Effector memory CD4-positive, alpha-beta T cell (primary cell): ENCODE results near the gene PRDM5.

ENCODE experiments used
- DNase-seq, 3 donors: peaks; one replicate each; pipeline ENCODE4 v3.0.0-alpha.2; 2020
- H3K27ac ChIP-seq: 2 replicates; pipeline ENCODE4 v1.7.0; 2013; ENCODE audit warnings: mild to moderate bottlenecking, low read length, moderate library complexity; ENCODE audit not compliant: insufficient read depth, poor library complexity, severe bottlenecking
- H3K27me3 ChIP-seq: replicated peaks from 2 replicates; pipeline ENCODE4 v1.7.0; 2013; ENCODE audit warnings: mild to moderate bottlenecking, low read length; ENCODE audit not compliant: insufficient read depth, control insufficient read depth, poor library complexity, severe bottlenecking
- H3K36me3 ChIP-seq: 2 replicates; pipeline ENCODE4 v1.7.0; 2013; ENCODE audit warnings: mild to moderate bottlenecking, low read length, moderate library complexity; ENCODE audit not compliant: control insufficient read depth, insufficient read depth
- H3K4me1 ChIP-seq: 2 replicates; pipeline ENCODE4 v1.7.0; 2013; ENCODE audit warnings: low read length, mild to moderate bottlenecking; ENCODE audit not compliant: control insufficient read depth, insufficient read depth, poor library complexity, severe bottlenecking
- H3K4me3 ChIP-seq: 2 replicates; pipeline ENCODE4 v1.7.0; 2013; ENCODE audit warnings: low read length, low read depth, mild to moderate bottlenecking; ENCODE audit not compliant: insufficient read depth, poor library complexity, severe bottlenecking
- H3K9me3 ChIP-seq: 2 replicates; pipeline ENCODE4 v1.7.0; 2013; ENCODE audit warnings: mild to moderate bottlenecking, low read length, moderate library complexity; ENCODE audit not compliant: control insufficient read depth

The PRDM5 gene

DNA sequence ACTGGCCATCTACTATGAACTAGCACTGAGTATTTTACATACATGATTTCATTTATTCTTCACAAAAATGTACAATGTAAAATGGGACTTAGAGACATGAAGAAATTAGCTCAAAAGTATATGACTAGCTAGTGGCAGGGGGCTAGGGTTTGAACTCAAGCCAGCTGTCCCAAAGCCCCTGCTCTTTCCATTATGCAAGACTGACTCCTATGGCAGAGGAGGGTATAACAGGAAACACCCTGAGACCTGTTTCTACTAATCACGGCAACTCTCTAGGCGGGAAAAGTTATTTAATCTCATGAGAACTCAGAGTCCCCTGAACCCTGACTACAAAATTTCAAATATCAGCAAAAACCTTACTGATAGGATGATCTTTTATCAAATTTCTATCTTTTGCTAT is 150.6 kb downstream of the PRDM5 start:
- no peak overlapping the region for H3K27ac ChIP-seq
- H3K4me1 ChIP-seq, result no peaks in the 10 kb centered on the region
- H3K9me3 ChIP-seq, result no peaks in the 10 kb centered on the region
- no peak overlapping the region for H3K4me3 ChIP-seq
- H3K27me3 ChIP-seq, result no peaks in the 10 kb centered on the region
- DNase-seq, result no peak
- H3K36me3 ChIP-seq, result no peaks in the 10 kb centered on the region

- no peaks in the 10 kb centered on the region for H3K4me1 ChIP-seq
Measured at GRCh38 chr4:120770897-120771296, 151.6 kb downstream of the PRDM5 start.

DNA sequence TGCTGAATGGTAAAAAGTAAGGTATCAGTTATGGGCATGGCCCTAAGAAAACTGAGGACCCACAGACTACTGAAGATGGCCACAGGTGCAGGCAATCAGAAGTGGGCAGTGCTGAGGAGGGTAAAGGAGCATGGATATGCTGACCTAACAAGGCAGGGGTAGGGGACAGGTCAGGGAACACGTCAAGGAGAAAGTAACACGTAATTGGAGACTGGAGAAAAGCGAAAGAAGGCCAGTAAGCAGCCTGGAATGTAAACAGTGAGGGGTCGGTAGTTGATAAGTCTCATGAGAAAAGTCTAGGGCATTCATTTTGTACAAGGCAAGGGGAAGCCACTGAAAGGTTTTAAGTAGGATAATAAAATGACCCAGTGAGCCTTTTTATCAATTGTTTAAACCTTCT is 153.3 kb downstream of the PRDM5 start:
- no peak for DNase-seq
- Histone ChIP-seq H3K27ac (no peak overlapping the region), H3K9me3 (no peaks in the 10 kb centered on the region)

More at GRCh38 chr4:120770897-120771296, 151.6 kb downstream of the PRDM5 start:
- Histone ChIP-seq H3K4me3 (no peak overlapping the region), H3K36me3 (no peaks in the 10 kb centered on the region), H3K27me3 (no peaks in the 10 kb centered on the region), H3K27ac (no peak overlapping the region), H3K9me3 (no peaks in the 10 kb centered on the region)
- no peak for DNase-seq

DNA sequence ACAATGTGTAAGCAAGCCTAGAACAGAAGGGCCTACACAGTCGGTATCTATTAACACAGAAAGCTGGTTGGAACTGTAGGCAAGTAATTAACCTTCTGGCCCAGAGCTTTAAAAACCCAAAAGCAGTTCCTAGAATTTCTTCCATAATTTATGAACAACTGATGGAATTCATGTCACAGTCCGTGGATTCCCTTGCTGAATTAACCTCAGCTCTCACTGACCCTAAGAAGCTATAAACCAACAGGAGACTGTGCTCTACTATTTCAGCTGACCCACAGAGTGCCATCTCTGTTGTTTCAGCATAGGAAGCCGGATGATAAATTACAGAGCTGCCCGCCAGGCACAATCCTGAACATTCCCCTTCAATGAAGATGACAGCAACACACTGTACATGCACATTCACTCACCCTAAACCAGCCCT is 157.3 kb downstream of the PRDM5 start:
- Histone ChIP-seq H3K27ac (no peak overlapping the region), H3K4me1 (no peaks in the 10 kb centered on the region), H3K36me3 (no peaks in the 10 kb centered on the region), H3K27me3 (no peaks in the 10 kb centered on the region), H3K9me3 (no peaks in the 10 kb centered on the region), H3K4me3 (no peak overlapping the region)
- no peak for DNase-seq

More for the DNA sequence above, 153.3 kb downstream of the PRDM5 start:
- H3K27me3 ChIP-seq, result no peaks in the 10 kb centered on the region
- H3K4me3 ChIP-seq, result no peak overlapping the region
- H3K4me1 ChIP-seq, result no peaks in the 10 kb centered on the region
- no peaks in the 10 kb centered on the region for H3K36me3 ChIP-seq

DNA sequence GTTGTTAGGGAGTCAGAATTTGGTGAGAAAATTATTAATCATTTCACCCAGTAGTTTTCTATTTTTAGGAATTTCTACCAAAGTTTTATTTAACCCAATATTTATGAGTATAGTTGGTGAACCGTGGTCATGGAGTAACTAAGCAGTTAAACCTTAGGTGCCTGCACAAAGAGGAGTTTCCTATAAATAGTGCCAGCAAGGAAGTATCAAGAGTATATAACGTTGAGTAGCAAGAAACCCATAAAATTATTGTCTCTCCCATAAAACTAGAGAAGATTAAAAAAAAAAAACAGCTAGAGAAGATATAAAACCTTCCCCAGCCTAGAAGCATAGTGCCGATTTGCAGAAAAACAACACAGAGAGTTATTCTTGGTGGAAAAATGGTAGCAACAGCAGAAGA is 158.9 kb downstream of the PRDM5 start:
- Histone ChIP-seq H3K9me3 (no peaks in the 10 kb centered on the region), H3K36me3 (no peaks in the 10 kb centered on the region), H3K4me1 (no peaks in the 10 kb centered on the region), H3K4me3 (no peak overlapping the region), H3K27me3 (no peaks in the 10 kb centered on the region), H3K27ac (no peak overlapping the region)
- no peak for DNase-seq

- H3K9me3 ChIP-seq, result no peaks in the 10 kb centered on the region
- H3K27me3 ChIP-seq, result no peaks in the 10 kb centered on the region
- no peak for DNase-seq
- H3K27ac ChIP-seq, result no peak overlapping the region
- H3K36me3 ChIP-seq, result no peaks in the 10 kb centered on the region
- H3K4me3 ChIP-seq, result no peak overlapping the region
- no peaks in the 10 kb centered on the region for H3K4me1 ChIP-seq
Measured at GRCh38 chr4:120761070-120761469, 161.5 kb downstream of the PRDM5 start.

GRCh38 chr4:120760047-120760446 is 162.5 kb downstream of the PRDM5 start:
- no peak for DNase-seq
- Histone ChIP-seq H3K9me3 (no peaks in the 10 kb centered on the region), H3K27me3 (no peaks in the 10 kb centered on the region), H3K4me1 (no peaks in the 10 kb centered on the region), H3K36me3 (no peaks in the 10 kb centered on the region), H3K27ac (no peak overlapping the region), H3K4me3 (no peak overlapping the region)

DNA sequence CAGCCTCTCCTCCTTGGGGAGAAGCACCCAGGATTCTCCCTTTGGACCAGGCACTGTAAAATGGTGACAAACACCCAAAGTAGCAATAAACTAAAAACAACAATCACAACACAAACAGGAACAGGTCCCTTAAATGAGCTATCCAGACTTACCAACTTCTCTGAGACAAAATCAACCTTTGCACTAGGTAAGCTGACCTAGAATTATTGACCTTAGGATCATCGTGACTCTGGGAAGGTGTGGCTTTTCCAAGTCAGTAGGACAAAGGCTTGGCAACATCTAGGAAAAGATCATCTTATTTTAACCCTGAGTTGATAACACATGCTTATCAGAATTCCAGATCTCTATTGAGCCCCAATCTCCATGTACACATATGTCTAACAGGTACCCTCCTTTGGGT is 166.7 kb downstream of the PRDM5 start:
- Histone ChIP-seq H3K27ac (no peak overlapping the region), H3K4me3 (no peak overlapping the region), H3K4me1 (no peaks in the 10 kb centered on the region), H3K27me3 (no peaks in the 10 kb centered on the region), H3K36me3 (no peaks in the 10 kb centered on the region), H3K9me3 (no peaks in the 10 kb centered on the region)
- DNase-seq, result no peak

- Histone ChIP-seq H3K27me3 (no peaks in the 10 kb centered on the region), H3K36me3 (no peaks in the 10 kb centered on the region), H3K4me1 (no peaks in the 10 kb centered on the region), H3K9me3 (no peaks in the 10 kb centered on the region), H3K27ac (no peak overlapping the region), H3K4me3 (no peak overlapping the region)
- no peak for DNase-seq
Measured at GRCh38 chr4:120754590-120754989, 167.9 kb downstream of the PRDM5 start.

DNA sequence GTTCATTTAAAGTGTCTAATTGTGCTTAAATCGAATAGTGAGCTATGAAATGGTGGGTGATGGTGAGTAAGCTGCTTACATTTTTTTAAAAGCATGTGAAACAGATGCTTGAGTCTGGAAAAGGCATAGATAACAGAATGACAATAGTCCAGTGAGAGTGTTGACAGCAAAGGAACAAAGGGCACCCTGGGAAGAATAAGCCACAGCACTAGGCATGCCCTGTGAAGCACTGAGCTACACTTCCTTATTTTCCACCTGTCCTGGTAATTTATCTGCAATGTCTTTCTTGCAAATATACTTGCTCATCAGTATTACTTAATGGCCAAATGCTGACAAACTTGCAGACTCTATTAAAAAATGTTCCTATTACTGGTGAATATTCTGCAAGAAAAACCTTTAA is 168.7 kb downstream of the PRDM5 start:
- Histone ChIP-seq H3K36me3 (no peaks in the 10 kb centered on the region), H3K4me3 (no peak overlapping the region)
- no peak for DNase-seq

DNA sequence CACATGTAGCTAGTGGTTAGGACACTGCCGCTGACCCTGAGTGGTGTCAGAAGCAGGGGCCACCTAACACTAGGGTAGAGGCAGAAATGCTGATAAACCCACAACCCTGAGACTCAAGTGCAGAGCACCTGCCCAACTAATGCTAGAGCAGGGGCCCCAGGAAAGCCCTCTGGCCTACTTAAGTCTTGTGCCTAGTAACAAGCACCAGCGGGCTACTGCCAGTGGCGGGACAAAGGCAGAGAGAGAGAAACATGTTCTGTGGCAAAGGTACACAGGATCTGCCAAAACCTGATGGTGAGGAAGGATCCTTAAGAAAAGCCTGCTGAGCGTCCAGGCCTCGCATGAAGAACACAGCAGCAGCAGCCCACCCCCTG is 172.4 kb downstream of the PRDM5 start:
- Histone ChIP-seq H3K9me3 (no peaks in the 10 kb centered on the region), H3K4me1 (no peaks in the 10 kb centered on the region), H3K27ac (no peak overlapping the region), H3K36me3 (no peaks in the 10 kb centered on the region), H3K27me3 (no peaks in the 10 kb centered on the region), H3K4me3 (no peak overlapping the region)
- DNase-seq, result no peak

More for the DNA sequence above, 168.7 kb downstream of the PRDM5 start:
- Histone ChIP-seq H3K4me1 (no peaks in the 10 kb centered on the region), H3K27me3 (no peaks in the 10 kb centered on the region), H3K27ac (no peak overlapping the region), H3K9me3 (no peaks in the 10 kb centered on the region)
